ENCODE measurements around the gene ECSIT.
"Not testable (repeated sequence)": the region's sequence is repeated elsewhere in the genome, so short reads cannot be mapped to it uniquely, and the experiment has no call there.

ECSIT gene

DNA sequence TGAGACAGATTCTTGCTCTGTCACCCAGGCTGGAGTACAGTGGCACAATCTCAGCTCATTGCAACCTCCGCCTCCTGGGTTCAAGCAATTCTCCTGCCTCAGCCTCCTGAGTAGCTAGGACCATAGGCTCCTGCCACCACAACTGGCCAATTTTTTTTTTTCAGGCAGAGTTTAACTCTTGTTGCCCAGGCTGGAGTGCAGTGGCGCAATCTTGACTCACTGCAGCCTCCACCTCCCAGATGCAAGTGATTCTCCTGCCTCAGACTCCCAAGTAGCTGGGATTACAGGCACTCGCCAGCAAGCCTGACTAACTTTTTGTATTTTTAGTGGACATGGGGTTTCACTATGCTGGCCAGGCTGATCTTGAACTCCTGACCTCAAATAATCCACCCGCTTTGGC is 44.8 kb upstream of the ECSIT start:
- not testable (repeated sequence) for H3K14ac ChIP-seq (ENCODE audit: low read length); H3K23ac ChIP-seq (ENCODE audit: low read length); DNase-seq; H4K91ac ChIP-seq (ENCODE audit: low read depth, low read length); H3K4me2 ChIP-seq (ENCODE audit: low read length); H2BK12ac ChIP-seq (ENCODE audit: low read length); H4K12ac ChIP-seq (ENCODE audit: low read depth, low read length); H3K4me3 ChIP-seq (ENCODE audit: low read depth, low read length); H3K36me3 ChIP-seq (ENCODE audit: control insufficient read depth in 1 of 2, insufficient read depth in 2 of 2, low read length in 2 of 2); H2AK5ac ChIP-seq (ENCODE audit: low read length); H2AFZ ChIP-seq (ENCODE audit: insufficient read depth, low read length, poor library complexity); H3K79me2 ChIP-seq (ENCODE audit: control insufficient read depth, insufficient read depth, low read length, poor library complexity); H3K18ac ChIP-seq (ENCODE audit: low read length); H3K79me1 ChIP-seq (ENCODE audit: low read length); H2BK5ac ChIP-seq (ENCODE audit: low read depth, low read length, poor library complexity); H3K27ac ChIP-seq (ENCODE audit: low read depth, low read length); H2BK120ac ChIP-seq (ENCODE audit: insufficient read depth, low read length, poor library complexity); H3K27me3 ChIP-seq (ENCODE audit: insufficient read depth, low read length); H3K4me1 ChIP-seq (ENCODE audit: control insufficient read depth in 1 of 2, insufficient read depth in 2 of 2, low read length in 2 of 2); H3K9ac ChIP-seq (ENCODE audit: low read length); H4K8ac ChIP-seq (ENCODE audit: low read depth, low read length); H3K4ac ChIP-seq (ENCODE audit: low read depth, low read length)
- no CpG with 5 or more reads among the region's 4 CpGs for WGBS (ENCODE audit: extremely low coverage, insufficient coverage, insufficient read length)
- H3K9me3 ChIP-seq (ENCODE audit: insufficient read depth, low read depth, low read length) = peaks cover 10% of the 10 kb centered on the region

- not testable (repeated sequence) for H3K79me2 ChIP-seq (ENCODE audit: control insufficient read depth, insufficient read depth, low read length, poor library complexity); H3K14ac ChIP-seq (ENCODE audit: low read length); H2BK12ac ChIP-seq (ENCODE audit: low read length); H4K12ac ChIP-seq (ENCODE audit: low read depth, low read length); H2AK5ac ChIP-seq (ENCODE audit: low read length); H4K8ac ChIP-seq (ENCODE audit: low read depth, low read length); H3K36me3 ChIP-seq (ENCODE audit: control insufficient read depth in 1 of 2, insufficient read depth in 2 of 2, low read length in 2 of 2); H3K79me1 ChIP-seq (ENCODE audit: low read length); DNase-seq; H3K27me3 ChIP-seq (ENCODE audit: insufficient read depth, low read length); H3K4me3 ChIP-seq (ENCODE audit: low read depth, low read length); H3K23ac ChIP-seq (ENCODE audit: low read length); H3K9me3 ChIP-seq (ENCODE audit: insufficient read depth, low read depth, low read length); H3K4ac ChIP-seq (ENCODE audit: low read depth, low read length); H2AFZ ChIP-seq (ENCODE audit: insufficient read depth, low read length, poor library complexity); H2BK5ac ChIP-seq (ENCODE audit: low read depth, low read length, poor library complexity); H2BK120ac ChIP-seq (ENCODE audit: insufficient read depth, low read length, poor library complexity); H3K4me1 ChIP-seq (ENCODE audit: control insufficient read depth in 1 of 2, insufficient read depth in 2 of 2, low read length in 2 of 2); H3K18ac ChIP-seq (ENCODE audit: low read length); H3K9ac ChIP-seq (ENCODE audit: low read length); H4K91ac ChIP-seq (ENCODE audit: low read depth, low read length); H3K27ac ChIP-seq (ENCODE audit: low read depth, low read length); H3K4me2 ChIP-seq (ENCODE audit: low read length)
- no CpG with 5 or more reads among the region's 6 CpGs for WGBS (ENCODE audit: extremely low coverage, insufficient coverage, insufficient read length)
These were observed 44.4 kb upstream of the ECSIT start for GRCh38 chr19:11573354-11573753.

DNA sequence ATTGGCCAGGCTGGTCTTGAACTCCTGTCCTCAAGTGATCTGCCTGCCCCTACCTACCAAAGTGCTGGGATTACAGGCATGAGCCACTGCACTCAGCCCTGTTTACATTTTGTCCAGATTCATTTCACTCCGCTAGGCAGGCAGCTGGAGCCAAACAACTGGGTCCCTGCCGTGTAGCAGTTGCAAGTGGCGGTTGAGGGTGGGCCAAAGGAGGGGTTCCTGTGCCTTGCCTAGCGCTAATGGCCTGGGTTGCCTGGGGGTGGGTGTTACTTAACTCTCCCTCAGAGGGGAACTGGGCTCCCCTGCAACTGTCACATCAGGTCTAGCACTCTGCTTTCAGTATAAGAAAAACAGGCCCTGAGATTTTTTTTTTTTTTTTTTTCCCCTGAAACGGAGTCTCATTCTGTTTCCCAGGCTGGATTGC is 41.1 kb upstream of the ECSIT start:
- WGBS (ENCODE audit: extremely low coverage, insufficient coverage, insufficient read length) = no CpG with 5 or more reads among the region's 5 CpGs
- H3K9ac ChIP-seq (ENCODE audit: low read length) = no peak overlapping the region
- H3K23ac ChIP-seq (ENCODE audit: low read length) = no peak overlapping the region
- no peak overlapping the region for H2AFZ ChIP-seq (ENCODE audit: insufficient read depth, low read length, poor library complexity)
- no peaks in the 10 kb centered on the region for H3K79me1 ChIP-seq (ENCODE audit: low read length)
- no peak overlapping the region for H2AK5ac ChIP-seq (ENCODE audit: low read length)
- H3K27me3 ChIP-seq (ENCODE audit: insufficient read depth, low read length) = no peaks in the 10 kb centered on the region
- H3K4me1 ChIP-seq (ENCODE audit: control insufficient read depth in 1 of 2, insufficient read depth in 2 of 2, low read length in 2 of 2) = no peaks in the 10 kb centered on the region
- no peak overlapping the region for H4K12ac ChIP-seq (ENCODE audit: low read depth, low read length)
- DNase-seq = no peak
- no peak overlapping the region for H2BK120ac ChIP-seq (ENCODE audit: insufficient read depth, low read length, poor library complexity)
- no peak overlapping the region for H3K14ac ChIP-seq (ENCODE audit: low read length)
- H4K91ac ChIP-seq (ENCODE audit: low read depth, low read length) = no peak overlapping the region
- no peak overlapping the region for H3K18ac ChIP-seq (ENCODE audit: low read length)
- no peak overlapping the region for H3K4me3 ChIP-seq (ENCODE audit: low read depth, low read length)
- H4K8ac ChIP-seq (ENCODE audit: low read depth, low read length) = no peak overlapping the region
- no peaks in the 10 kb centered on the region for H3K36me3 ChIP-seq (ENCODE audit: control insufficient read depth in 1 of 2, insufficient read depth in 2 of 2, low read length in 2 of 2)
- no peaks in the 10 kb centered on the region for H3K79me2 ChIP-seq (ENCODE audit: control insufficient read depth, insufficient read depth, low read length, poor library complexity)
- H3K9me3 ChIP-seq (ENCODE audit: insufficient read depth, low read depth, low read length) = no peaks in the 10 kb centered on the region
- H3K4ac ChIP-seq (ENCODE audit: low read depth, low read length) = no peak overlapping the region
- H2BK12ac ChIP-seq (ENCODE audit: low read length) = no peak overlapping the region
- H3K4me2 ChIP-seq (ENCODE audit: low read length) = no peak overlapping the region
- no peak overlapping the region for H3K27ac ChIP-seq (ENCODE audit: low read depth, low read length)
- H2BK5ac ChIP-seq (ENCODE audit: low read depth, low read length, poor library complexity) = no peak overlapping the region

GRCh38 chr19:11566164-11566563 is 37.2 kb upstream of the ECSIT start:
- H2AFZ ChIP-seq (ENCODE audit: insufficient read depth, low read length, poor library complexity) = no peak overlapping the region
- no peak overlapping the region for H2BK12ac ChIP-seq (ENCODE audit: low read length)
- WGBS (ENCODE audit: extremely low coverage, insufficient coverage, insufficient read length) = no CpG with 5 or more reads among the region's 2 CpGs
- H3K36me3 ChIP-seq (ENCODE audit: control insufficient read depth in 1 of 2, insufficient read depth in 2 of 2, low read length in 2 of 2) = no peaks in the 10 kb centered on the region
- no peak for DNase-seq
- H4K91ac ChIP-seq (ENCODE audit: low read depth, low read length) = no peak overlapping the region
- no peak overlapping the region for H4K12ac ChIP-seq (ENCODE audit: low read depth, low read length)
- H3K4ac ChIP-seq (ENCODE audit: low read depth, low read length) = no peak overlapping the region
- no peak overlapping the region for H3K9ac ChIP-seq (ENCODE audit: low read length)
- no peak overlapping the region for H4K8ac ChIP-seq (ENCODE audit: low read depth, low read length)
- H3K4me3 ChIP-seq (ENCODE audit: low read depth, low read length) = no peak overlapping the region
- H3K27ac ChIP-seq (ENCODE audit: low read depth, low read length) = no peak overlapping the region
- no peak overlapping the region for H3K23ac ChIP-seq (ENCODE audit: low read length)
- H3K4me1 ChIP-seq (ENCODE audit: control insufficient read depth in 1 of 2, insufficient read depth in 2 of 2, low read length in 2 of 2) = no peaks in the 10 kb centered on the region
- H3K4me2 ChIP-seq (ENCODE audit: low read length) = no peak overlapping the region
- H3K79me1 ChIP-seq (ENCODE audit: low read length) = no peaks in the 10 kb centered on the region
- no peaks in the 10 kb centered on the region for H3K27me3 ChIP-seq (ENCODE audit: insufficient read depth, low read length)
- H2BK5ac ChIP-seq (ENCODE audit: low read depth, low read length, poor library complexity) = no peak overlapping the region
- no peaks in the 10 kb centered on the region for H3K9me3 ChIP-seq (ENCODE audit: insufficient read depth, low read depth, low read length)
- H3K14ac ChIP-seq (ENCODE audit: low read length) = no peak overlapping the region
- H2BK120ac ChIP-seq (ENCODE audit: insufficient read depth, low read length, poor library complexity) = no peak overlapping the region
- no peaks in the 10 kb centered on the region for H3K79me2 ChIP-seq (ENCODE audit: control insufficient read depth, insufficient read depth, low read length, poor library complexity)
- H2AK5ac ChIP-seq (ENCODE audit: low read length) = no peak overlapping the region
- H3K18ac ChIP-seq (ENCODE audit: low read length) = no peak overlapping the region

GRCh38 chr19:11565649-11565980 is 36.7 kb upstream of the ECSIT start:
- not testable (repeated sequence) for H4K8ac ChIP-seq (ENCODE audit: low read depth, low read length); H3K9ac ChIP-seq (ENCODE audit: low read length); H3K23ac ChIP-seq (ENCODE audit: low read length); H3K79me1 ChIP-seq (ENCODE audit: low read length); H3K36me3 ChIP-seq (ENCODE audit: control insufficient read depth in 1 of 2, insufficient read depth in 2 of 2, low read length in 2 of 2); H3K14ac ChIP-seq (ENCODE audit: low read length); H2AFZ ChIP-seq (ENCODE audit: insufficient read depth, low read length, poor library complexity); H2AK5ac ChIP-seq (ENCODE audit: low read length); H3K4me1 ChIP-seq (ENCODE audit: control insufficient read depth in 1 of 2, insufficient read depth in 2 of 2, low read length in 2 of 2); H2BK12ac ChIP-seq (ENCODE audit: low read length); H4K91ac ChIP-seq (ENCODE audit: low read depth, low read length); H3K18ac ChIP-seq (ENCODE audit: low read length); H2BK120ac ChIP-seq (ENCODE audit: insufficient read depth, low read length, poor library complexity); H3K9me3 ChIP-seq (ENCODE audit: insufficient read depth, low read depth, low read length); H3K4me2 ChIP-seq (ENCODE audit: low read length); H3K79me2 ChIP-seq (ENCODE audit: control insufficient read depth, insufficient read depth, low read length, poor library complexity); H2BK5ac ChIP-seq (ENCODE audit: low read depth, low read length, poor library complexity); H3K27ac ChIP-seq (ENCODE audit: low read depth, low read length); H3K4me3 ChIP-seq (ENCODE audit: low read depth, low read length); H3K4ac ChIP-seq (ENCODE audit: low read depth, low read length); H4K12ac ChIP-seq (ENCODE audit: low read depth, low read length); H3K27me3 ChIP-seq (ENCODE audit: insufficient read depth, low read length)
- peak in 1 of 2 donors; percentile 24 for DNase-seq
- no CpG with 5 or more reads among the region's 5 CpGs for WGBS (ENCODE audit: extremely low coverage, insufficient coverage, insufficient read length)

All from trophoblast cell (in vitro differentiated cells and primary cell).